ENCODE results near the gene MOB1B.
A peak's percentile ranks its signal among the peaks of the same experiment; 100 is the strongest.
"Not testable (repeated sequence)": the region's sequence is repeated elsewhere in the genome, so short reads cannot be mapped to it uniquely, and the experiment has no call there.

Gene MOB1B

GRCh38 chr4:71008196-71008595 is 106.0 kb downstream of the MOB1B start:
- no peak for DNase-seq (ENCODE audit: low read depth)

- peak; percentile 68 for DNase-seq (ENCODE audit: low read depth)
These were observed 106.9 kb downstream of the MOB1B start for GRCh38 chr4:71009086-71009485.

- DNase-seq (ENCODE audit: low read depth), result peak; percentile 64
These were observed 107.9 kb downstream of the MOB1B start for GRCh38 chr4:71009890-71010588.

- no peak for DNase-seq (ENCODE audit: low read depth)
These were observed 109.3 kb downstream of the MOB1B start for GRCh38 chr4:71011451-71011850.

- DNase-seq (ENCODE audit: low read depth), result not testable (repeated sequence)
These were observed 115.2 kb downstream of the MOB1B start for GRCh38 chr4:71017391-71017790.

GRCh38 chr4:71020611-71021010 is 118.4 kb downstream of the MOB1B start:
- DNase-seq (ENCODE audit: low read depth), result peak; percentile 41

- DNase-seq (ENCODE audit: low read depth), result no peak
These were observed 123.5 kb downstream of the MOB1B start for GRCh38 chr4:71025654-71026053.

- DNase-seq (ENCODE audit: low read depth), result peak; percentile 92
These were observed 123.9 kb downstream of the MOB1B start for GRCh38 chr4:71026086-71026485.

GRCh38 chr4:71027611-71028010 is 125.4 kb downstream of the MOB1B start:
- DNase-seq (ENCODE audit: low read depth), result no peak

- DNase-seq (ENCODE audit: low read depth), result no peak
These were observed 127.3 kb downstream of the MOB1B start for GRCh38 chr4:71029504-71029903.

- DNase-seq (ENCODE audit: low read depth), result peak; percentile 92
These were observed 129.9 kb downstream of the MOB1B start for GRCh38 chr4:71032106-71032505.
